GM12892 (cell line): ENCODE data around the gene SPZ1.
A peak's percentile ranks its signal among the peaks of the same experiment; 100 is the strongest.

ENCODE experiments used
- DNase-seq: peaks from one replicate; pipeline ENCODE4 v3.0.0; 2011; ENCODE audit not compliant: insufficient read length
- FAIRE-seq: peaks from 2 replicates; lab custom pipeline; 2011; peaks lifted over from hg19 to GRCh38; lab: Jason Lieb, UNC
- POLR2A ChIP-seq: IDR thresholded peaks from 2 replicates; pipeline ENCODE4 v1.6.1; 2011; ENCODE audit warnings: low read depth, low read length, control low read depth
- POLR2AphosphoS5 ChIP-seq: IDR thresholded peaks from 2 replicates; pipeline ENCODE4 v1.6.1; 2011; ENCODE audit warnings: low read depth, low read length, control low read depth
- TAF1 ChIP-seq: IDR thresholded peaks from 2 replicates; pipeline ENCODE4 v1.6.1; 2011; ENCODE audit warnings: low read depth, mild to moderate bottlenecking, control low read depth, low read length, borderline replicate concordance

The SPZ1 gene

GRCh38 chr5:80302636-80303035, 17.2 kb upstream of the SPZ1 start:
- FAIRE-seq: no peak
- DNase-seq: no peak
- no peak for TF ChIP-seq TAF1
- no peak for TF ChIP-seq POLR2AphosphoS5
- TF ChIP-seq POLR2A: no peak

DNA sequence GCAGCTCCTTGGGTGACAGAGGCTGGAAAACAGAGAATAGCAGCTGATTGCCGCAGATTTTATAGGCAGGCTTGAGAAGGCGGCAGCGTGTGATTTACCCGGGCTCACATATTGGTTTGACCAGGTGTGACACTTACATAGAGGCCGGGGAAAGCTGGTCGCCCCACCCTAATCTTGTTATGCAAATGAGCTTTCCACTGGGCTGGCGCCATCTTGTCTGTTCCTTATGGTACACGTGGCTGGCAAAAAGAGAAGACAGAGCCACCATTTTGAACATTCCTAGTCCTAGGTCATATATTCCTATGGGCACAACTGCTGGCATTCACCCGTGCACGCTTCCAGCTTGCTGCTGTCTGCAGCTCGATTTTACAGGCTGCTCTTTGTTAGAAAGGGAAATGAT, 11.3 kb upstream of the SPZ1 start:
- no peak for FAIRE-seq
- TF ChIP-seq TAF1 (no peak), POLR2AphosphoS5 (no peak), POLR2A (no peak)
- no peak for DNase-seq

DNA sequence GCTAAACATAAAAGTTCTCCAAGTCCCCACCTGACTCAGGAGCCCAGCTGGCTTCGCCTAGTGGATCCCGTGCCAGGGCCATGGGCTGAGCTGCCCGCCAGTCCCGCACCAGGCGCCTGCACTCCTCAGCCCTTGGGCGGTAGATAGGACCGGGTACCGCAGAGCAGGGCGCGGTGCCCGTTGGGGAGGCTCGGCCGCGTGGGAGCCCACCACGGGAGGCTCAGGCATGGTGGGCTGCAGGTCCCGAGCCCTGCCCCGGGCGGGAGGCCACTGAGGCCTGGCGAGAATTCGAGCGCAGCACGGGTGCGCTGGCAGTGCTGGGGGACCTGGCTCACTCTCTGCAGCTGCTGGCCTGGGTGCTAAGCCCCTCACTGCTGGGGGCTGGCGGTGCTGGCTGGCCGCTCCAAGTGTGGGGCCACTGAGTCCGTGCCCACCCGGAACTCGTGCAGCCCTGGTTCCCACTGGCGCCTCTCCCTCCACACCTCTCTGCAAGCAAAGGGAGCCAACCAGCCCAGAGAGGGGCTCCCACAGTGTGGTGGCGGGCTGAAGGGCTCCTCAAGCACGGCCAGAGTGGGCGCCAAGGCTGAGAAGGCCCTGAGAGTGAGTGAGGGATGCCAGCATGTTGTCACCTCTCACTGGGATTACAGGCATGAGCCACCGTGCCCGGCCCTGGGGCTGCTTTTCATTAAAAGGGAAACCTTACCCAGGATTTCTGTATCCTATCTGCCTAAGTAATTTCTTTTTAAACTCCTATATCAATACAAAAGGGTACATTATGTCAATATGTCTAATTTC, 9.7 kb upstream of the SPZ1 start:
- TF ChIP-seq TAF1: no peak
- TF ChIP-seq POLR2AphosphoS5: no peak
- no peak for TF ChIP-seq POLR2A
- FAIRE-seq (no peak), DNase-seq (no peak)

DNA sequence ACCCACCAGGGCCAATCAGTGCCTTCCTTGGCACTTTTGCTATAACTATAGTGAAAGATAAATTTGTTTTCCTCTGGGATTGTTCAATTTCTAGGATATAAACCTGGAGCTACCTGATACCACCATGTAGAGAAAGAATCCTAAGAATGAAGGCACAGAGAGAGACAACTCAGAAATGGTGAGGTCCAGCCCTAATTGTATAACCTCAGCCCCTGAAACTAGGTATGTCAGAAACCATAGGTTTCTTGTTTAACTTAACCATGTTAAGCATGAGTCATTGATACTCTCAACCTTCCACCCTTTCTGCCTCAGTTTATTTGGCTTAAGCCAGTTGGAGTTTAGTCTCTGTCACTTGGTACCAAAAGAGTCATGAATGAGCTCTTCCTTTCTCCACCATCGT, 4.6 kb upstream of the SPZ1 start:
- DNase-seq: no peak
- TF ChIP-seq POLR2A (no peak), TAF1 (no peak), POLR2AphosphoS5 (no peak)
- no peak for FAIRE-seq

GRCh38 chr5:80318212-80318611, 1.6 kb upstream of the SPZ1 start:
- no peak for DNase-seq
- FAIRE-seq: no peak
- TF ChIP-seq POLR2A (no peak), POLR2AphosphoS5 (no peak), TAF1 (no peak)

DNA sequence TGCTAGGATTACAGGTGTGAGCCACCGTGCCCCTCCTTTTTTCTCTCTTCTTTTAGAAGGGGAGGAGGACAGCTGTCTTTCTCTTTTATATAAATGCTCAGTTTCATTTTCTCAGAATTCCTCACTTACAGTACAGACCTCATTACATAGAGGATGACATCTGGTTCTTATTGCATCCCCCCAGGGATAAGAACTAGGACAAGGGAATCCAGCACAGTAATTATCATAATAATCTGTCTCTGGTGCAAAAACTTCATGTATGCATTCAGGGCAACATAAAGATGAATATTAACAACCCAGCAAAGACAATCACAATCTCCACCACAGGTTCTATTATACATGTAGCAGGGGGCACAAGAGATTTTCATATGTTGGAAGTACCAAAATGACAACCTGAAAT, 5.1 kb downstream of the SPZ1 start:
- FAIRE-seq: no peak

DNA sequence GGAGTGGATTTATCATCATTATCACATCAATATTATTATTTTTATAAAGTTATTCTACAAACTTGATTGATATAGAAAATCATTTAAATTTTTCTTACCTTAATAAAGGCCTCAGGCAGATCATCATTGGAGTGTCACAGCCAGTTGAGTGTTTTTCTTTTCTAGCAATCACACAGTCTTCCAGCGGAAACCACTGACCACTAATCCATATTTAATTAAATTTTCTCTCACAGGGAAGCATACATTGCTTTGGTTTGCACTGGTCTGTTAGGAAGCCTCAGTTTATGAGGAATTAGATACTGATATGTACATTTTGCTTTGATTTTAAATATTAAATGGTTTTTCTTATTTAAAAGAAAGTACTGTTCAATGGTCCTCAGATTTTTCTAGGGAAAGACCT, 6.7 kb downstream of the SPZ1 start:
- DNase-seq: no peak
- TF ChIP-seq TAF1: no peak
- TF ChIP-seq POLR2A: no peak
- no peak for TF ChIP-seq POLR2AphosphoS5
- FAIRE-seq: no peak

More for the DNA sequence above, 5.1 kb downstream of the SPZ1 start:
- DNase-seq: no peak
- TF ChIP-seq POLR2A (no peak), POLR2AphosphoS5 (no peak), TAF1 (no peak)

DNA sequence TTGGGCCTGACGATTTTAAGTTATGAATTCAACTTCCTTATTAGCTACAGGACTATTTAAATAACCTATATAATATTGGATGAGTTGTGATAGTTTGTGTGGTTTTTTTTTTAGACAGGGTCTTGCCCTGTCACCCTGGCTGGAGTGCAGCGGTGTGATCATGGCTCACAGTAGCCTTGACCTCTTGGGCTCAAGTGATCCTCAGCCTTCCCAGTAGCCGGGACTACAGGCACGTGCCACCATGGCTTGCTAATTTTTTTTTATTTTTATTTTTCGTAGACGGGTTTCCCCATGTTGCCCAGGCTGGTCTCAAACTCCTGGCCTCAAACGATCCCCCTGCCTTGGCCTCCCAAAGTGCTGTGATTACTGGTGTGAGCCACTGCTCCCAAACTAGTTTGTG, 17.6 kb downstream of the SPZ1 start:
- no peak for FAIRE-seq
- no peak for DNase-seq

GRCh38 chr5:80339116-80339515, 19.3 kb downstream of the SPZ1 start:
- DNase-seq: no peak
- FAIRE-seq: no peak
- no peak for TF ChIP-seq POLR2A
- no peak for TF ChIP-seq POLR2AphosphoS5
- no peak for TF ChIP-seq TAF1

More for the DNA sequence above, 17.6 kb downstream of the SPZ1 start:
- no peak for TF ChIP-seq POLR2AphosphoS5
- TF ChIP-seq POLR2A: no peak
- no peak for TF ChIP-seq TAF1

DNA sequence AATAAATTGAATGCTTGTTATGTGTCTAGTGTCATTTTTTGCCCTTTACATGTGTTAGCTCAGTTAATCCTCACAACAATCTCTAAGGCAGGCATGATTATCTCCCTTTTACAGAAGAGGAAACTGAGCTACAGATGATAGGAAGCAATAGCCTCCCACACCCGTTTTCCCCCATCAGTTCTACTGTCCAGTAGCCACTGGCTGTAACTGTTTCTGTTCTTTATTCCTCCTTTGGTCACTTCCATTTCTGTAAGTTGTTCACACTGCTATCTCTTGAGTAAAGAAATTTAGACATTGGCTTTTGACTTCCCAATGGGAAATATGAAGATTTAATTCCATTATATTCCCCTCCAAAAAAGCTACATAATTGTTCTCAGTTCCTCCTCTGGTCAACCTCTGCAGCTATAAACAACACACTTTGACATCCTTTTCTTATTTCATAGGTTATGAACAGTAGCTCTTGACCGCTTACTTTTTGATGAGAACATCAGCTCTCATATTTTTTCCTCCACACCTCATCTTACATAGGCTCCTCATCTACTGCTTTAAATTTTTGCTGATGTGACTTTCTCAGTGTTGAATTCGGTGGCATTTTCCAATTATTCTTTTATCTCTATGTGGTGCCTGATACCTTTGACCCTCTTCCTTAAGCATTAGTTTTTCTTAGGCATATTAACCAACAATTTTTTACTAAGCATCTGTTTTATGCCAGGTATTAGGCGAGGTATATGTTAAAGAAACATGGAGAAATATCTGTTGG, 21.4 kb downstream of the SPZ1 start:
- FAIRE-seq: no peak
- no peak for DNase-seq
- TF ChIP-seq TAF1 (no peak), POLR2A (no peak), POLR2AphosphoS5 (no peak)

DNA sequence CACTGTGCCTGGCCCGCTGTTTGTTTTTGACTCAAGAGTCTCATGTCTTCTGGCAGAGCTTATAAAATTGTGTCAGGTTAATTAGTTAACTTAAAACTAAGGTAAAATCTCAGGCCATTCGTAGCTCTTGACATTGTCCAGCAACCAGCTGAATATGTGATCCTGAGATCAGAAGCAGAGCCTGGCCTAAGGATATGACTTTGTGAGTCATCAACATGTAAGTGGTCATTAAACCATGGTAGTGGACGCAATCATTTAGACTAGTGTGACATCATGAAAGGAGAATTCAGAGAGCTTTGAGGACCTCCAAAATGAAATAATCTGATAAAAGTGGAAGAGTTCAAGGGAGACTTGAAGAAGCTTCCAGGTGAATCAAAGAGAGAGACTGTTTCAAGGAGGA, 23.3 kb downstream of the SPZ1 start:
- DNase-seq (no peak), FAIRE-seq (no peak)
- no peak for TF ChIP-seq TAF1
- TF ChIP-seq POLR2A: no peak
- no peak for TF ChIP-seq POLR2AphosphoS5

DNA sequence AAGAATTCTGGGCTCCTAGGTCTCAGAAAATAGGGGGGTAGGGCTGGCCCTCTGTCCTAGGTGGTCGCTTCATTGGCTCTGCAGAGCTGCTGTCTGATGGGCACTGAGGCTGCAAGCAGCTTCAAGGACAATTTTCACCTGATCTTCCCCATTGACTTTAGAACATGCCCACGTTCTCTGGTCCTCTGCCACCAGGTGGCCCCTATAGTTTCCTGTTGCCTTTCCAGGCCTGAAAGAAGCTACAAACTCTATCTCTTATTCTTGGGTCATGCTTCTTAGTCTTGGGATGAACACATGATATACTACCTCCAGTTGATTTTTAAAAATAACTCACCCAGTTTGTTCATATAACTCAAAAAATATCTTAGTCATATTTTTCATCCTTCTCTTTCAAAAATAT, 26.3 kb downstream of the SPZ1 start:
- peak; percentile 13 for DNase-seq
- no peak for TF ChIP-seq POLR2AphosphoS5
- no peak for TF ChIP-seq POLR2A
- no peak for TF ChIP-seq TAF1
- no peak for FAIRE-seq
